HG03520 (cell line): ENCODE data around the gene KRT77.
"Not testable (repeated sequence)": the region's sequence is repeated elsewhere in the genome, so short reads cannot be mapped to it uniquely, and the experiment has no call there.

Experiments
- ATAC-seq: cut with Tn5 transposase; IDR thresholded peaks from one replicate; pipeline ENCODE4 v1.9.1; 2021; ENCODE audit warnings: mild to moderate bottlenecking, moderate library complexity; ENCODE audit not compliant: unreplicated experiment

KRT77 gene

GRCh38 chr12:52703424-52703823 lies at the start of gene KRT77:
Gene KRT77 (minus strand): TSS chr12:52703524. CDS start chr12:52703434, 90 bp downstream.
- ATAC-seq: no peak

- ATAC-seq: no peak
These were observed 49.2 kb upstream of the KRT77 start for GRCh38 chr12:52752516-52752915.

GRCh38 chr12:52751795-52752194 lies 48.5 kb upstream of the KRT77 start:
- no peak for ATAC-seq

GRCh38 chr12:52750532-52750931 lies 47.2 kb upstream of the KRT77 start:
- not testable (repeated sequence) for ATAC-seq

DNA sequence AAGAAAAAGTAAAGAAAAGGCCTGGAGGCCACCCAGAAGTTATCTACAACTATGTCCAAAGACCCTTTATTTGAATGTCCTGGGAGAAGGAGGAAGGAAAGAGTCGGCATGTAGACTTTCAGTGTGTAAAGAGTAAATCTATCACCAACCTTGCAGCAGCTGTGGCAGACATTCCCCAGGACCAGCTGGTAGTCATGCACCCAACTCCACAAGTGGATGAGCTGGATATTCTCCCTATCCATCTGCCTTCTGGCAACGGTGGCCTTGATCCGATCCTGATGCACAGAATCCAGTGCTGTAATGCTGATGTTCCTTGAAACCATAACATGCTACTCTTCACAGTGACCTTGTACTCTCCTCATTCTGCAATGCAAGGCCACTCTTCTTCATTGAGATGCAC lies 46.5 kb upstream of the KRT77 start:
- ATAC-seq: no peak

- ATAC-seq: no peak
These were observed 45.3 kb upstream of the KRT77 start for GRCh38 chr12:52748578-52748977.

- no peak for ATAC-seq
These were observed 42.2 kb upstream of the KRT77 start for GRCh38 chr12:52745554-52745953.

- ATAC-seq: no peak
These were observed 41.3 kb upstream of the KRT77 start for GRCh38 chr12:52744493-52745156.

GRCh38 chr12:52742822-52743457 lies 39.6 kb upstream of the KRT77 start:
- no peak for ATAC-seq

DNA sequence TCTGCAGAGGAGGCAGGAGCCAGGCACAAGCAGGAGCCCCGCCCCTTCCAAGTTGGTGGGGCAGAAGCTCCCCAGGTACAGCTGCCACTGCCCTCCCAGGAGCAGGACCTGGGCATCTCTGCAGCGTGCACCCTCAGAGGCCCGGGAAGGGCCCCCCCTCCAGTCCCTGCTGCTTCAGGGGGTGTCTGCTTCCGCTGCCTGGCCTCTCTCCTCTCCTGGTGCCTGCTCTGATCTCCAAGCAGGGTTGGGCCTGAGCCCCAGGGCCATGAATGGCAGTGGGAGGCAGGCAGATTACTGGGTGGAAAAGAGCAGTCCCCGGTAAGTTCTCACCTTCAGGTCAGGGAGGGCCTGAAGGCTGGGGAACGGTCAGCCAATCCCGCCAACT lies 38.9 kb upstream of the KRT77 start:
- no peak for ATAC-seq

- ATAC-seq: no peak
These were observed 38.3 kb upstream of the KRT77 start for GRCh38 chr12:52741375-52742195.

DNA sequence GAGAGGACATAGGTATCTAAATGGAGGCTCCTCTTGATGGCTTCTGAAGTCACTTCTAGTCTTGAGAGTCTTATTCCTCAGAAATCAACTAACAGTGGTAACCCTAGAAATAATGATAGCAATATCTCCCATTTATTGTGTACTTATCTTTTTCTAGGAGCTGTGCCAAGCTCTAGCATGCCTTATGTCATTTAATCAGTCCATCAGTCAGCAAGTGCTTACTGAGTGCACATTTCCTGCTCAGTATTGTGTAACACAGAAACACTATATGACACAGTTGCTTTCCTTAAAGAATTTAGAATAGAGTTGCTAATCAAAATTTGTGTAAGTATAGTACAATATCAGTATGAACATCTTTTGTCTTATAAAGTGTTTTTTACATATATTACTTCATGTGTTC lies 37.3 kb upstream of the KRT77 start:
- ATAC-seq: no peak

DNA sequence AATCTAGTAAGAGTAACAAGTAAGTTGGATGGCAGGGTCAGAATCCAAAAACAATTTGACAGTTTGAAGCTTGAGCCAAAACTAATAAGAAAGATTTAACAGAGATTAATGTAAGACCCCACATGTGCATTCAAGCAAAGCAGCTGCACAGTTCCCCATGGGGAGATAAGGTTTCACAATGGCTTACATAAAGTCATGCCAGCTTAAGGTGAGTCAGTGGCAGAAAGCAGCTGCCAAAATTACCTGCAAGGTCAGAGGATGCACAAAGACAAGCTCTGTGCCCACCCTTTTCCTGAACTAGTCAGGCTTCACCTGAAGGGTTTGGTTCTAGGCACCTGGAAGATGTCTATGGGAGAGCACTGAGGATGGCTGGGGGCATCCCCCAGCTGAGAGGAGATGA lies 36.6 kb upstream of the KRT77 start:
- ATAC-seq: no peak

- no peak for ATAC-seq
These were observed 32.7 kb upstream of the KRT77 start for GRCh38 chr12:52735816-52736632.

DNA sequence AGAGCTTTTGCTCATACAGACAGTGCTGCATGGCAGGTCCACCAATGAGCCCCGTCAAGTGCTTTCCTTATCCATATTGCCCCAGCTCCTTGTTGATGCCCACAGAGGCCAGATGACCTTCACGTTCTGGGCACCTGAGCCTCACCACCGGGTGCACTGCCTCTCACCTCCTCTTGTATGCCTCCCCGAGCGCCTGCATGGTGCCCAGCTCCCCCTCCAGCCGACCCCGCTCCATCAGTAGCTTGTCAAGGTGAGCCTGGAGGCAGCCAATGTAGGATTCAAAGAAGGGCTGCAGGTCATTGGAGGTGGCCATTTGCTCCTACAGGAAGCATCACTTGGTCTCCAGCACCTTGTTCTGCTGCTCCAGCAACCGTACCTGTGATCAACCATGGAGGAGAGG lies 31.8 kb upstream of the KRT77 start:
- ATAC-seq: no peak

- ATAC-seq: no peak
These were observed 27.5 kb upstream of the KRT77 start for GRCh38 chr12:52730793-52731192.

DNA sequence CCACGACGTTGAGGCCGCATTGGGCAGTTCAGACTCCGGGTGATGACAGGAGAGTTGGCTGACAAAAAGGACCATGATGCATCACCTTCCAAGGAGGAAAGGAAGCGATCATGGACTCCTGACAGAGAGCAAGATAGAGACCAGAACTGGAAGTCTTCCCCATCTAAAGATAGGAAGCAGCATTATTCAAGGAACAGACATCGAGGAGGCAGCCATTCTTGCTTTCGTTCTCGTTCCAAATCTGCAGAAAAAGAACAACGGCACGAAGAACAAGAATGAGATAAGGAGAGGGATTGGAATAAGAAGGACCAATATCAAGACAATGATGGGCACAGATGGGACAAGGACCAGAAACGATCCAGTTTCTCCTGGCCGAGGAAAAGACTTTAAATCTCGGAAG lies 27.1 kb upstream of the KRT77 start:
- no peak for ATAC-seq

- ATAC-seq: no peak
These were observed 25.8 kb upstream of the KRT77 start for GRCh38 chr12:52729147-52729546.

GRCh38 chr12:52728374-52728773 lies 25.1 kb upstream of the KRT77 start:
- ATAC-seq: no peak

DNA sequence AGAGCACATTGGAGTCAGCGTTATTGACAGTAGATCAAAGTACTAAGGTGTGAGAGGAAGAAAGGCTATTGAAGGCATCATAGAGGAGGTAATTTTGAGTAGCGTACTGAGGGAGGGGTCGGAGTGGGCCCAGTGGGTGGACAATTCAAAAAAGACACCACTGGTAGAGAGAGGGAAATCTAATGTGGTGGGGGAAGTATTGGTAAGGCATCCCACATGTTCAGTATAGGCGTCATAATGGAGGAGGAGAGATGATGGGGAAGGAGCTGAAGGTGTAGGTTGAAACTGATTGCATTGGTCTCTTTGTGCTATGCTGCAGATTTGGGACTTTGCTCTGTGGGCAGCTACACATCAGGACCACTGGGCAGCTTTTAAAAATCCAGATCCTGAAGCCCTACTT lies 23.7 kb upstream of the KRT77 start:
- no peak for ATAC-seq

- ATAC-seq: no peak
These were observed 23.1 kb upstream of the KRT77 start for GRCh38 chr12:52726451-52726850.
